ENCODE measurements around the gene HDAC8.

DNA sequence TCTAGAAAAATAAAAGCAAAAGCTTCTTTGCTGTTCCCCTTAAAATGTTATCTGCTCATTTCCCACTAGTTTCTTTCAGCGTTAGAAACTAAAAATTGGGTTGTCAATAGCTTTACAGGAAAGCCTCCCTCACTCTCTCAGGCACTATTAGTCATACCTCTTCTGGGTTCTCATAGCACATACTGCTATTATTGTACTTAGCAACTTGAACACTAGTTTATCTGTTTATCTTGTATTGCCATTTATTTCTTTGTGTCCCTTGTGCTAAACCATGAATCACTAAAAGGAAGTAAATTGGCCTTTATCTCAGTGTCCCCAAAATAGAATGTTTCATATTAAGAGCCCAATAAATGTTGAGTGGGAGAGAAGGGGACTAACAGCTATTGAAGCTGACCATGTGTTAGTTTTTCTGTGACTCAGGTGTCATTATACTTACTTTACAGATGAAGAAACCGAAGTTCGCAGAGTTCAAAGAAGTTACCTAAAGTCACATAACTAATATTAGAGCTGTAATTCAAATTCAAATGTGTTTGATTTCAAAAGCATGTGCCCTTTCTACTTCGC is 142.2 kb downstream of the HDAC8 start:
- TF ChIP-seq, protein P1, sequence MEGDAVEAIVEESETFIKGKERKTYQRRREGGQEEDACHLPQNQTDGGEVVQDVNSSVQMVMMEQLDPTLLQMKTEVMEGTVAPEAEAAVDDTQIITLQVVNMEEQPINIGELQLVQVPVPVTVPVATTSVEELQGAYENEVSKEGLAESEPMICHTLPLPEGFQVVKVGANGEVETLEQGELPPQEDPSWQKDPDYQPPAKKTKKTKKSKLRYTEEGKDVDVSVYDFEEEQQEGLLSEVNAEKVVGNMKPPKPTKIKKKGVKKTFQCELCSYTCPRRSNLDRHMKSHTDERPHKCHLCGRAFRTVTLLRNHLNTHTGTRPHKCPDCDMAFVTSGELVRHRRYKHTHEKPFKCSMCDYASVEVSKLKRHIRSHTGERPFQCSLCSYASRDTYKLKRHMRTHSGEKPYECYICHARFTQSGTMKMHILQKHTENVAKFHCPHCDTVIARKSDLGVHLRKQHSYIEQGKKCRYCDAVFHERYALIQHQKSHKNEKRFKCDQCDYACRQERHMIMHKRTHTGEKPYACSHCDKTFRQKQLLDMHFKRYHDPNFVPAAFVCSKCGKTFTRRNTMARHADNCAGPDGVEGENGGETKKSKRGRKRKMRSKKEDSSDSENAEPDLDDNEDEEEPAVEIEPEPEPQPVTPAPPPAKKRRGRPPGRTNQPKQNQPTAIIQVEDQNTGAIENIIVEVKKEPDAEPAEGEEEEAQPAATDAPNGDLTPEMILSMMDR (IDR thresholded peaks at IDR 0.05), result no peak
- no peak for TF ChIP-seq POLR2A (IDR thresholded peaks at IDR 0.05)

Measured in adrenal gland (tissue), 5 donors.